Progenitor cell of endocrine pancreas (in vitro differentiated cells): Measurements from ENCODE around the gene STK17A. TPM values are rescaled to one million over a fixed set of nuclear protein-coding genes. Genes with fewer than 3 reads are reported as not detected.

Experiments
- DNase-seq: peaks from one replicate; pipeline ENCODE4 v3.0.0; 2021; ENCODE audit warnings: low spot score; ENCODE audit not compliant: unreplicated experiment
- H3K27ac Mint-ChIP-seq: 2 replicates; pipeline ENCODE4 v1.8.0; 2021; ENCODE audit warnings: mild to moderate bottlenecking, moderate library complexity, mixed read lengths
- H3K27me3 Mint-ChIP-seq: 2 replicates; pipeline ENCODE4 v1.8.0; 2021; ENCODE audit warnings: mixed read lengths
- H3K36me3 Mint-ChIP-seq: 2 replicates; pipeline ENCODE4 v1.8.0; 2022; ENCODE audit warnings: mixed read lengths; ENCODE audit not compliant: insufficient read depth
- H3K4me1 Mint-ChIP-seq: 2 replicates; pipeline ENCODE4 v1.8.0; 2021; ENCODE audit warnings: low read depth, mixed read lengths
- H3K4me3 Mint-ChIP-seq: 2 replicates; pipeline ENCODE4 v1.8.0; 2021; ENCODE audit warnings: low read depth, mild to moderate bottlenecking, moderate library complexity, mixed read lengths
- H3K9me3 Mint-ChIP-seq: 2 replicates; pipeline ENCODE4 v1.8.0; 2021; ENCODE audit warnings: low read depth, mixed read lengths
- total RNA-seq: library from RNA; stranded (reverse); gene quantifications from 2 replicates; pipeline ENCODE4 v1.2.1, GENCODE V29; 2021
- TF ChIP-seq, protein P1 (sequence below): fragments of 200-600 bp; sonication (generic); IDR thresholded peaks from one replicate; pipeline ENCODE4 v1.5.0; 2021; ENCODE audit warnings: antibody characterized with exemption, mild to moderate bottlenecking; ENCODE audit not compliant: unreplicated experiment

STK17A gene
- total RNA-seq, 1 donor from 2014 or later: 23.0 TPM

DNA sequence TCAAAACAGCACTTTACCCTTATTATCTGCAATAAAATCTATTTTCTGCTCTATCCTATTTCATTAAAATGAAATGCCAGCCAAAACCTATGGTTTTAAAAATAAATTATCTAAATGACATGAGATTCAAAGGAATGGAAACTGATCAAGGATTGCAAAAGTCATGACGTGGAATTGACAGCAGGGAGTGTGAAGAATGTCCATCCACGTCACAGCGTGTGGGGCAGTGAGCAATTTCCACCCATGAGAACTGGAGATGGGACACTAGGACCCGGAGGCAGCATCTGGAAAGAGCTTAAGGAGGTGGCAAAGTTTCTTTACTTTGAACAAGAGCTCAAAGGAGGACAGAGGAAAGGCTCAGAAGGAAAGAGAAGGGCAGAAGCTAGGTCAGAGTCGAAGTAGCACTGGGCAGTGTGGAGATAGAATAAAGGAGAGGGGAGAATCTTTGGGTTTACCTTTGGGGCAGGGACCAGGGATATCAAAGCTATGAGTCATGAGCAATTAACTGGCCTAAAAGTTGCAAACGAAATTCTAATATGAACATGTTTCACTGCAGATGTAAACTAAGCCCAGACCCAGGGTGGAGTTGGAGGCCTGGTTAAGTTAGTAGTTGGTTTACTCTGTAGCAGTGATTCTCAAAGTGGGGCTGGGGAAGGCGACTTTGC, 24.9 kb upstream of the STK17A start:
- Mint-ChIP-seq H3K4me3 (no peak overlapping the region), H3K9me3 (no peaks in the 10 kb centered on the region), H3K27ac (no peak overlapping the region), H3K36me3 (no peaks in the 10 kb centered on the region), H3K4me1 (peaks cover 3% of the 10 kb centered on the region), H3K27me3 (peaks cover 15% of the 10 kb centered on the region)
- TF ChIP-seq, protein P1, sequence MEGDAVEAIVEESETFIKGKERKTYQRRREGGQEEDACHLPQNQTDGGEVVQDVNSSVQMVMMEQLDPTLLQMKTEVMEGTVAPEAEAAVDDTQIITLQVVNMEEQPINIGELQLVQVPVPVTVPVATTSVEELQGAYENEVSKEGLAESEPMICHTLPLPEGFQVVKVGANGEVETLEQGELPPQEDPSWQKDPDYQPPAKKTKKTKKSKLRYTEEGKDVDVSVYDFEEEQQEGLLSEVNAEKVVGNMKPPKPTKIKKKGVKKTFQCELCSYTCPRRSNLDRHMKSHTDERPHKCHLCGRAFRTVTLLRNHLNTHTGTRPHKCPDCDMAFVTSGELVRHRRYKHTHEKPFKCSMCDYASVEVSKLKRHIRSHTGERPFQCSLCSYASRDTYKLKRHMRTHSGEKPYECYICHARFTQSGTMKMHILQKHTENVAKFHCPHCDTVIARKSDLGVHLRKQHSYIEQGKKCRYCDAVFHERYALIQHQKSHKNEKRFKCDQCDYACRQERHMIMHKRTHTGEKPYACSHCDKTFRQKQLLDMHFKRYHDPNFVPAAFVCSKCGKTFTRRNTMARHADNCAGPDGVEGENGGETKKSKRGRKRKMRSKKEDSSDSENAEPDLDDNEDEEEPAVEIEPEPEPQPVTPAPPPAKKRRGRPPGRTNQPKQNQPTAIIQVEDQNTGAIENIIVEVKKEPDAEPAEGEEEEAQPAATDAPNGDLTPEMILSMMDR: no peak
- DNase-seq: no peak

DNA sequence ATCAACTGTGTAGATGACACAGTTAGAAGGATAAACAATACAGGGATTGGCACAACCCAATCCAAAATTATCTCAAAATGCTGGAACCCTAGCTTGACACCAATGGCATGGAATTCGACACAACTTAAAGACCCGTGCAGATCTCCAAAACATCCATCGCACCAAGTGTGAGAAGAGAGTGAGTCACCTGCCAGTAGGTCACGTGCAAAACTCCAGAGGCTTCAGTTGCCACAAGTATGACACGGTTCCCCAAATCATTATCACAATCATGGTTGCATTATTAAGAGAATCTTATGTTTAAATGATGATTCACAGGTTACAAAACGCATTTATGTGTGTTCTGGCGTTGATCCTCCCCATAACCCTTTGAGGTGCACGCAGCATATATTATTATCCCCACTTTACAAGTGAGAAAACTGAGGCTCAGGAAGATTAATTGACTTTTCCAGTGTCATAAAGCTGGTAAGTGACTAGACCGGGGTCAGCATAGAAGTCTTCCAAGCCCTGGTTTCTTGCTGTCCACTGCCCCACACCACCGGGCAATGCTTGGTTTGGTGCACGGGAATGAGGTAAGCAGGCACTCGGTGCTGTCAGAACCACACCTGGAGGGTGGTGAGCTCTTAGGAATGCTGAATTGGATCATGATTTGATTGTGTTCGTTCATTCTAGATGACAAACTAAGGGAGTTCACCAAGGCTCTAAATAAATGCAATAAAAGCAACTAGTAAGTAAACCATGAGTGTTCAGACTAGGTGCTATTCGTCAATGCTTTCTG, 23.6 kb upstream of the STK17A start:
- TF ChIP-seq, protein P1: no peak
- Mint-ChIP-seq H3K4me1 (peaks cover 3% of the 10 kb centered on the region), H3K27ac (no peak overlapping the region), H3K36me3 (no peaks in the 10 kb centered on the region), H3K27me3 (peaks cover 15% of the 10 kb centered on the region), H3K9me3 (no peaks in the 10 kb centered on the region), H3K4me3 (no peak overlapping the region)
- no peak for DNase-seq

DNA sequence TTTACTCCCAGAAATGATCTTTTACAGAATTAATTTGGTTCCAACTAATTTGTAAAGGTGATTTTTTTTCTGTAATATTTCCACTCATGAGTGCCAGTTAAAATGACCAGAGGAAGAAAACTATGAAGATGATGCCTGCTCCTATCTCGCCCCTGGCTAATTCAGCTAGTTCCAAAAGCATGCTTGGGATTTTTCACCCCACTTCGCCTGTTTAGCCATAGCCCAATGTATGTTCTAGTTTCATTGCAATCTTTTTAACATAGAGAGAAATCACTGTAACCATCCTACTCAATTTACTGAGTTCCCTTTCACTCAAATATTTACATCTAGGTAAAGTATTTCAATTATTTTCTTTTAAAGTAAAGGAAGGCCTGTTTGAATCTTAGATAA, 23.0 kb upstream of the STK17A start:
- Mint-ChIP-seq H3K27me3 (peaks cover 10% of the 10 kb centered on the region), H3K27ac (no peak overlapping the region), H3K4me3 (no peak overlapping the region), H3K4me1 (peaks cover 3% of the 10 kb centered on the region), H3K9me3 (no peaks in the 10 kb centered on the region), H3K36me3 (no peaks in the 10 kb centered on the region)
- DNase-seq: no peak
- TF ChIP-seq, protein P1: no peak

DNA sequence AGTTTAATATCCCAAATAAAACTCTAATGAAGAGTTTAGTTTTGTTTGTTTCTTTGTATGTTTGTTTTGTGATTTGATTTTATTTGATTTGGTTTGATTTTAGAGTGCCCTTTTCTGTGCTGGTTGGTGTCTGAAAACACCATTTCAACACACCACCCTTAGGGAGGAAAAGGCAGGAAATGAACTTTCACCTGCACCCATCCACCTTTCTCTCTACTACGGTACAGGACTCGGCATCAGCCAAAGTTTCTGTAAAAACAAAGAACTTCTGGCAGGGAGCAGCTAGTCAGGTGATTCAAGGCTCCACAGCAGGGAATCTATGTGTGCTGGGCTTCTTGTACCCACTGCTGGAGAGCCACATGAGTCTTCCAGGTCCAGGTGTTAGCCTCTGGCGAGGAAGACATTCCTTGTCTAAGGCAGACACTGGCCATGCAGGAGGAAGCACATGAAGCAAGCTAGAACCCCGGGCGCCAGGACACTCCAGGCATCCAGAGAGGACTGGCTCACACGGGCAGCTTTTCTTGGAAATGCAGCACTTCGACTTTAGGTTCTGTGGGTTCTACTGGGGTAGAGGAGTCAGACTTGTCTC, 22.1 kb upstream of the STK17A start:
- no peak overlapping the region for H3K4me3 Mint-ChIP-seq
- no peaks in the 10 kb centered on the region for H3K36me3 Mint-ChIP-seq
- TF ChIP-seq, protein P1: no peak
- H3K9me3 Mint-ChIP-seq: no peaks in the 10 kb centered on the region
- DNase-seq: no peak
- H3K4me1 Mint-ChIP-seq: peaks cover 2% of the 10 kb centered on the region
- H3K27me3 Mint-ChIP-seq: peaks cover 6% of the 10 kb centered on the region
- H3K27ac Mint-ChIP-seq: no peak overlapping the region

DNA sequence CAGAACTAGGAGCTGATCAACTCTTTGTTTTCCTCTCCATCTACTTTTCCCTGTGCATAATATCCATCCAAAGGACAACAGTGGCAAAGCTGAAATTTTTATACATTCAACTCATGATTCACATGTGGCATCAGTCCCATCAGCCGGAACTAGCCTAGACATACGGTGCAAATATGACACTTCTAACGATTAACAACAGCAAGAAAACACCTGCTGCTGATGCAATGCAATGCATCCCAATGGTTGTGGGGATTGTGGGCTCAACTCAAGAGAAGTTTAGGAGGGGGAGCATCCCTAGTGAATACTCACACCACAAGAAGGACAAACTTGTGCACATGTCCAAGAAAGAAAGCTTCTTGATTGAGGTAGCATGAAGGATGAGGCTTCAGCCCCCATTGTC, 20.5 kb upstream of the STK17A start:
- H3K36me3 Mint-ChIP-seq: no peaks in the 10 kb centered on the region
- H3K9me3 Mint-ChIP-seq: no peaks in the 10 kb centered on the region
- H3K4me3 Mint-ChIP-seq: no peak overlapping the region
- no peak for DNase-seq
- TF ChIP-seq, protein P1: no peak
- H3K27me3 Mint-ChIP-seq: peaks cover 3% of the 10 kb centered on the region
- H3K4me1 Mint-ChIP-seq: no peaks in the 10 kb centered on the region
- no peak overlapping the region for H3K27ac Mint-ChIP-seq
